SK-N-SH (cell line): ENCODE data around the gene SKIL.

Experiments used
- EP300 ChIP-seq, 2 experiments: IDR thresholded peaks; 2 replicates each; pipeline versions ENCODE4 v1.4.0 to v1.6.1; 2012; ENCODE audit warnings: borderline replicate concordance in 1 of 2, low read depth in 1 of 2, low read length in 1 of 2
- GATA2 ChIP-seq: sonication (generic); formaldehyde crosslinking; IDR thresholded peaks from 2 replicates; pipeline ENCODE4 v1.5.0; 2020; ENCODE audit warnings: mild to moderate bottlenecking, missing genetic modification reagents
- NFIC ChIP-seq: IDR thresholded peaks from 2 replicates; pipeline ENCODE4 v1.4.0; 2012; ENCODE audit warnings: borderline replicate concordance
- POLR2AphosphoS5 ChIP-seq: IDR thresholded peaks from 2 replicates; pipeline ENCODE4 v1.6.1; 2012; ENCODE audit warnings: low read depth, low read length
- RAD21 ChIP-seq: IDR thresholded peaks from 2 replicates; pipeline ENCODE4 v1.6.1; 2012; ENCODE audit warnings: mild to moderate bottlenecking, low read length
- RCOR1 ChIP-seq: fragments of 150-350 bp; IDR thresholded peaks from 2 replicates; pipeline ENCODE4 v1.6.1; 2017; ENCODE audit warnings: antibody characterized with exemption, low read length
- YY1 ChIP-seq: IDR thresholded peaks from 2 replicates; pipeline ENCODE4 v1.4.0; 2012; ENCODE audit warnings: low read depth, mild to moderate bottlenecking
- ZBTB33 ChIP-seq: IDR thresholded peaks from 2 replicates; pipeline ENCODE4 v1.4.0; 2012; ENCODE audit warnings: low read depth, borderline replicate concordance
- TF ChIP-seq, protein P1 (sequence below): fragments of 200-600 bp; sonication (generic); IDR thresholded peaks from 2 replicates; pipeline ENCODE4 v1.6.1; 2017; ENCODE audit warnings: antibody characterized with exemption, mild to moderate bottlenecking, moderate library complexity
- TF ChIP-seq, protein P2 (sequence below): IDR thresholded peaks from 2 replicates; pipeline ENCODE4 v1.4.0; 2012; ENCODE audit warnings: low read depth

- TF ChIP-seq, protein P1, sequence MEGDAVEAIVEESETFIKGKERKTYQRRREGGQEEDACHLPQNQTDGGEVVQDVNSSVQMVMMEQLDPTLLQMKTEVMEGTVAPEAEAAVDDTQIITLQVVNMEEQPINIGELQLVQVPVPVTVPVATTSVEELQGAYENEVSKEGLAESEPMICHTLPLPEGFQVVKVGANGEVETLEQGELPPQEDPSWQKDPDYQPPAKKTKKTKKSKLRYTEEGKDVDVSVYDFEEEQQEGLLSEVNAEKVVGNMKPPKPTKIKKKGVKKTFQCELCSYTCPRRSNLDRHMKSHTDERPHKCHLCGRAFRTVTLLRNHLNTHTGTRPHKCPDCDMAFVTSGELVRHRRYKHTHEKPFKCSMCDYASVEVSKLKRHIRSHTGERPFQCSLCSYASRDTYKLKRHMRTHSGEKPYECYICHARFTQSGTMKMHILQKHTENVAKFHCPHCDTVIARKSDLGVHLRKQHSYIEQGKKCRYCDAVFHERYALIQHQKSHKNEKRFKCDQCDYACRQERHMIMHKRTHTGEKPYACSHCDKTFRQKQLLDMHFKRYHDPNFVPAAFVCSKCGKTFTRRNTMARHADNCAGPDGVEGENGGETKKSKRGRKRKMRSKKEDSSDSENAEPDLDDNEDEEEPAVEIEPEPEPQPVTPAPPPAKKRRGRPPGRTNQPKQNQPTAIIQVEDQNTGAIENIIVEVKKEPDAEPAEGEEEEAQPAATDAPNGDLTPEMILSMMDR: no peak
- TF ChIP-seq POLR2AphosphoS5 (no peak), ZBTB33 (no peak), EP300 (IDR thresholded peaks at IDR 0.05; ENCODE audit: borderline replicate concordance in 1 of 2, low read depth in 1 of 2, low read length in 1 of 2) (no peak), NFIC (no peak), RCOR1 (no peak), GATA2 (CRISPR knock-in tag) (no peak), YY1 (no peak), RAD21 (no peak)
- TF ChIP-seq, protein P2, sequence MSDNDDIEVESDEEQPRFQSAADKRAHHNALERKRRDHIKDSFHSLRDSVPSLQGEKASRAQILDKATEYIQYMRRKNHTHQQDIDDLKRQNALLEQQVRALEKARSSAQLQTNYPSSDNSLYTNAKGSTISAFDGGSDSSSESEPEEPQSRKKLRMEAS: no peak
Measured at GRCh38 chr3:170317954-170318353, 39.6 kb upstream of the SKIL start.
